Amniotic epithelial cell (primary cell): ENCODE data around the gene CAMK4.
"Not testable (repeated sequence)": the region's sequence is repeated elsewhere in the genome, so short reads cannot be mapped to it uniquely, and the experiment has no call there.

Source experiments
- DNase-seq: peaks from one replicate; pipeline ENCODE4 v3.0.0-alpha.2; 2010; ENCODE audit warnings: low read depth

The CAMK4 gene

DNA sequence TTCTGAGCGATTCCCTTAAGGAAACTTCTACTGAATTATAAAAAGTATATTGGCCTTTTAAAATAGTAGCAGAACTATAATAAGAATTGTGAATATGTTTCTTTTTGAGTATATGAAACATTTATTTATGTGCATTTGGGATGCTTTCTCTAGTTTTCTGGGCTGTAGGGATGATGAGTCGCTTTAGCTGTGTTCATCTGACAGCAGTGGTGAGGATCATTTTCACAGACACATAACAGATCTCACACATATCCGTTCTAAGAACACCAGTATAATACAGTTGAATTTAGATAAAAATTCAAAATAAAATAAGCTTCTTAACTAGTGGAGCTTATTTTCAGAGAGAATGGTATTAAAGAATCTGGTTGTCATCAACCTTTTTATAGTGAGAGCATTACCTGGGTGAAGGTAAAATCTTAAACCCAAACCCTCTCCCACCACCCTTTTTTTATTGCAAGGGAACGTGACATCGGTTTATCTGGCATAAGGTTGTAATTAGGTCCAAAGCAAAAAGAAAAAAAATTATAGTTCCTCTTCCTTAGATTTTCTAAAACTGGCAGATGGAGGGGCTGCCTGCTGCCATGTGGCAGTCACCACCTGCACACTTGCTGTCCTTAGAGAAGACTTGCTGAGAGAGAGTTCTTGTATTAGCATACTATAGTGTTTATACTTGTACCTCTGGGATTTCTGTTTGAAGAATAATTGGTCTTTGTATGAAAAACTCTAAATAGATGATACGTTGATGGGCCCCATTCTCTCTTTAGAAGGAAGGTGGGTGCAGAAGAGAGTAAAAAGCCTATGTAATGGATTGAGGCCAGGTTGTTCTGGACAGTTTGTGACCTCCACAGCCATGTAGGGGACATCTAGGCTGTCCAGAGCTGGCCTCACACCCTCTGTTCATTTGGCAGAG lies 86.8 kb downstream of the CAMK4 start:
- no peak for DNase-seq

DNA sequence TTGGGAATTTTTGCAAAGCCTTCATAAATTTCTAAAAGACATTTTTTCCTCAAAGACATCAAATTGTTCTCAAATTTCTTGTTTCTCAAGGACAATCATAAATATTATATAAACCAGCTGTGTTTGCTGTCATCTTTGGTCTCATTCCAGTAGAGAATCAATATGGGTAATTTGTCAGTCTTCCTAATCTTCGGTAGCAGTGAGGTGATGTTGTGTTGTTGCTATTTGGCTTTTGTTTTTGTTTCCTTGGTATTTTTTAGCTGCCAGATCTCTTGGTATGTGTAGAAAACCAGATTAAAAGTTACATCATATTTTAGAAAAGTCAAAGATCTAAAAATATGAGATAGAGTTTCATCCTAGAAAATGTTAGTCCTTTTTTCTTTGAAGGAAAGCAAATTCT lies 87.5 kb downstream of the CAMK4 start:
- no peak for DNase-seq

DNA sequence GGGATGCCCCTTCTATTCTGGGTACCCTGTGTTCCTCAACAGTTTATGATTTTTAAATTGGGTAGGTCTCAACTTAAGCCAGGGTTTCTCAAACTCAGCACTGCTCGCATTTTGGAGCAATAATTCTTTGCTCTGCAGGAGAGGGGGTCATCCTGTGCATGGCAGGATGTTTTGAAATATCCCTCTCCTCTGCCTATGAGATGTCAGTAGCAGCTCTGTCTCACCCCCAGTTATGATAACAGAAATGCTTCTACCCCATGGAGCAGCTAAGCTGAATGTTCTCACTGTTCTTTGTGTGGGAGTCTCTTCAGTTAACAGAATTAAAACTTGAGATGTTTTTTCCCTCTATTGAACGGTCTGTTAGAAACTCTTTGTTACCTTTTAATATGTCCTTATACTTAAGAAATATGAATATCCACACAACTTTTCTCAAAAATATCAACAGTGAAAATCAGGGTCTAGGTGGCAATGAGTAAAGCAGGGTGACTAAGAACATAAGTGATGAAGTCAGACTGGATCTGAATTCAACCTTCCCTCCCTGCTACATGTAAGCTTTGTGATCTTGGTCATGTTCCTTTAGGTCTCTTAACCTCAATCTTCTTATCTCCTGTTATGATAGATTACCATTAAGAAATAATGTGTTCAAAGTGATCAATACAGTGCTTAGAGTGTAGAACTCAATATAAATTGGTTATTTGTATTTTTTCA lies 89.0 kb downstream of the CAMK4 start:
- DNase-seq = peak; percentile 31

DNA sequence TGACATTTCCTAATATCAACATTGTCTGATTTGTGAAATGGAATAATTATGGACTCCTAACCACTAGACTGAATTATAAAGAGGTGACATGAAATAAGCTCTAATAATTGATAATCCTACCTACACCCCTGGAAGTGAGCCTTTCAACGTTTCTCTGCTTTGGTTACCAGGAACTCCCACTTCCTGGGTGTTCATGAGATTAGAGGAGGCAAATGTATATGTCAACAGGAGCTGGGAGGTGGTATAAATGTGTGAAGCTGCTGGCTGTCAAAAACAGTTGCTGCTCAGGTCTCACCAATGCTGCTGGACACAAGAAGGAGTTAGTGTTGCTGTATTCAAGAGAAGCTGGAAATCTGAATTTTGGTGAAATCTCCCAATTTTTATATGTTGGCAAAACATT lies 96.8 kb downstream of the CAMK4 start:
- DNase-seq = no peak

DNA sequence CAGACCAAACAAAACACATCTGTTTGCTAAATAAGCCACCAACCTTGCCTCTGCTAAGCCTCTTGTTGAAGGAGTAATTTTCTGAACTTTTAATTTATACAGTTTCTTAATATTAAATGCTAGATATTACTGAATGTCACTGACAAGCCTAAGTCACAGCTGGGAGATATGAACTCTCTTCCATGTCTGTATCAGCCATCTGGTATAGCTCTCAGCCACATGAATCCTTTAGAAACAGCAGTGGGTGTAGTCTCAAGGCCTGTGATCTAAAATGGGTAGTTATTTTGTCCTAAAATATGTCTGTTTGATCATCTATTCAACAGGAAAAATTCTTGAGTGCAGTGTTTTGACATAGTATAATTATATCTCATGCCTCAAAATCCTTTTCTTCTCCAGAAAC lies 97.2 kb downstream of the CAMK4 start:
- DNase-seq = no peak

DNA sequence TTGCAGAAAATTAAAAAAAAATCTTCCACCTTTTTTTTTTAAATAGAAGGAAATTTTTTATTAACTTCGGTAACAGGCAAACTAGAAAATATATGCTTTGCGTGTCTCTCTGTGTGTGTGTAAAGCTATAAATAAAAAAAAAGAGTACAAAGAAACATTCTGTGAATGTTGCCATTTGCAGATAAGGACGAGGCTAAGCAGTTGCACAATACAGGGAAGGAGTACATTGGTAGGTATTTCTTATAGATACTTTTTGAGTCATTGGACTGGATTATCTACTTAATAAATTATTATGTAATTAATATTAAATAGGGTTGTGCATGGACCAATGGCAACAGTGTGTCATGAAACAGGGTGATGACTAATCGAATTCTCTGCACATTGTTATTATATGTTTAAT lies 102.4 kb downstream of the CAMK4 start:
- peak; percentile 63 for DNase-seq

DNA sequence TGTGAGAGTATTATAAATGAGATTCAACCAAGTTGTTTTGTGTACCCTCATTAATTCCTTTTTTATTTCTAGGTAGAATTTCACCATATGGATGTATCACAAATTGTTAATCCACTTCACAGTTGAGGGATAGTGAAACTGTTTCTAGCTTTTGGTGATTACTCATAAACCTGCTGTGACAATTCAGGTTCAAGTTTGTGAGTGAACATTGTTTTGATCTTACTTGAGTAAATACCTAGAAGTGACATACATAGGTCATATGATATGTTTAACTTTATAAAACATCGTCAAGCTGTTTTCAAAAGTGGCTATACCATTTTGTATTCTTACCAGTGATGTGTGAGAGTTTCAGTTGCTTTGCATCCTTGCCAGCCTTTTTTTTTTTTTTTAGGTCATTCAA lies 112.9 kb downstream of the CAMK4 start:
- DNase-seq = no peak

DNA sequence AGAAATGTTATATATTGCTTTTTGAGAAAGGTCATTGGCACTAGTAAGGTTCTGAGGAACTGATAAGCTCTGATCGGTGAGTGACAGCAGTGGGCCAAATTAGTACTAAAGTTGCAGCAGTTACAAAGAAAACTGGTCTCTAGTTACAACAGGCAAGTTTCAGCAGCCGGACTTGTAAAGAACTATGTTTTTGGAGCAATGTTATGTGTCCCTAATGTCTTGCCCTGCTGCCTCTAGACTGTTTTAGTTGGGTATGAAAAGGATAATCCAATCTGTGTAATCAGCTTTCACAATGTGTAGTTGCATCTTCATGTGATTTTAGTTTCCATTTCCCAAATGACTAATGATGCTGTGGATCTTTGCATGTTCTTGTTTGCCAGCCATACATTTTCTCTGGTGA lies 113.5 kb downstream of the CAMK4 start:
- no peak for DNase-seq

DNA sequence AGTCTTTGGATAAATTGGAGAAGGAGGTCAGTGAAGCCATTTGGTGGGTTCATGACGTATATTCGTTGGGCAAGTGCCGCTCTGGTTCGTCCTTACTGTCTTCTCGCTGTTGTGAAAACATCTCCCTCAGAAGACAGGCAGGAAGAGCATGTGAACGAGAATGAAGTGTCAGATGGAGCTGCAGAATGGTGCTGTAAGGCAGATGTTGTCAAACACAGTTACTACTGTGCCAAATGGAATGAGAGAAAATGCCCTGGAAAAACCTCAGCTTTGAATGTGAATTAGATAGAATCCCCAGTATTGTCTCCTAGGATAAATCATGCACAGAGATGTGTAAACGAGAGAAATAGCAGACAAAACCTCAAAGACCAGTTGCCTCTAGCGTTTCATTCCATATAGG lies 121.5 kb downstream of the CAMK4 start:
- peak; percentile 27 for DNase-seq

DNA sequence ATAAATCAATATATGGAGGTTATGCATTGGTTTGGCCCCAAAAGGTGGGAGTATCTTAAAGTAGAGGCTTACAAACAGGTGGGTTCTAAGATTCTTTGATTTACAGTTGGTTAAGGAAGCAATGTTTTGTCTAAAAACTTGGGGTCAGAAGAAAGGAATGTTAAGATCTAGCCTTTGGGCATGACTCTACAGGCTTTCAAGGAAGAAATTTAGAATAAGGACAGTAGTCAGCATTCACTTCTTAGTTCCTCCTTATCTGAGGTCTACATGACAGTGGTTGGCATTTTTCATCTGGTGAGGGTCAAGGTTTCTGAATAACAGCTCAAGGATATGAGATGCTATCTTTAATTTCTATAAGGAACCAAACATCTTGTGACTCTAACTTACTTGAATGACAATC lies 122.8 kb downstream of the CAMK4 start:
- DNase-seq = no peak

DNA sequence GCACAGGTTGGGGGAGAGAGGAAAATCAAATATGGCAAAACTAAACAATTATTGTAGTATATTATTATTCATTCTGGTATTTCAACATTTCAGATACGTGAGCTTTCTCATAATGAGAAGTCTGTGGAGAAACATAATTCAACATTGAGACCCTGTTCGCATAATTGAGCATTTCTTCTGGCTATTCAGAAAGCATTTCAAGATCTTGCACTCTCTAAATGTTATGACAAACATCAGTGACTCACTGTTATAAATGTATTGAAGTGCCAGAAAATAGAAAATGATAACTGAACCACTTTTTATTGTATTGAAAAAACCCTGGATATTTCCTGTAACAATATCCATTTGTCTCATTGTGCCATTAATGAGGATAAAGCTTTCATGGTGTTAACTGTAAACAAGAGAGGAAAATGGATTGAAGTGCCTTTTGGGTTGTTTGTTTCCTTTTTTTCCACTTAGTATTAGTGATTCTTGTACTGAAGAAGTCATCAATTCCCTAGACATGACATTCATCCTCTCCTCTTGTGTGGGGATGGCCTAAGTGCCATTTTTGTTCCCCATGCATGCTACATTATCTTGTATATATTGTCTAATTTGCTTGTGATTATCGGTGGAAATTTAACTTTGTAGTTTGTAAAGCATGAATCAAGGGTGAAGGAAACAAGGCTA lies 124.6 kb downstream of the CAMK4 start:
- no peak for DNase-seq

DNA sequence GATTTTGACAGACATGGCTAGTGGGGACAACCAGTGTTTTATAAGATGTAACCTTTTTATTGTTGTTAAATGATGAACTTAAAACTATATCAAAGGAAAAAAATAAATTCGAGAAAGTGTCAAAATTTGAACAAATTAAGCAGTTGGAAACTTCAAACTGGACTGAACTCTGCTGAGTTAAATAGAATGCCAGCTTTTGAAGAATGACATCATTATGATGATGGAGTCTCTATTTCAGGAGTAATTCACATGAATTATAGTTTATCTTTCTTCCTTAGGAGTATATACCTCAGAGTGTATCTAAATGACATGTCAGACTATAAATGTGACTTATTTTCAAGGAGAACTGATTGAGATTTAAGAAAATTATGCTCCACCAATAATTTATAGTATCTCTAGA lies 125.2 kb downstream of the CAMK4 start:
- DNase-seq = no peak

DNA sequence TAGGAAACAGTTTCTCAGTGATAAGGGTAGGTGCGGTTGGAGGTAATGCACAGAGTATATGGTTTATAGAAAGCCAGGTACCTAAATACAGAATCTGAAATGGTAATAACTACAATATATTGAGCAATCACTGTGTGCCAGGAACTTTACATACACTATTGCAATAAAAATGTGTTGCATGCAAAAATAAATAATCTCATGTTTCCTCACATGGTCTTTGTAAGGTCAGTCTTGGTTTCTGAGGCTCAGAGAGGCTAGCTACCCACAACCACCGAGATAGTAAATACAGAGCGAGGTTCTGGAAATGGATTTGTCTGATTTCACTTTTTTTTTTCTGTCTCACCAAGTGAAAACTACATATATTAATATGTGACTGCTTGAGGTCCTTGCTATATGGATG lies 128.9 kb downstream of the CAMK4 start:
- peak; percentile 31 for DNase-seq

DNA sequence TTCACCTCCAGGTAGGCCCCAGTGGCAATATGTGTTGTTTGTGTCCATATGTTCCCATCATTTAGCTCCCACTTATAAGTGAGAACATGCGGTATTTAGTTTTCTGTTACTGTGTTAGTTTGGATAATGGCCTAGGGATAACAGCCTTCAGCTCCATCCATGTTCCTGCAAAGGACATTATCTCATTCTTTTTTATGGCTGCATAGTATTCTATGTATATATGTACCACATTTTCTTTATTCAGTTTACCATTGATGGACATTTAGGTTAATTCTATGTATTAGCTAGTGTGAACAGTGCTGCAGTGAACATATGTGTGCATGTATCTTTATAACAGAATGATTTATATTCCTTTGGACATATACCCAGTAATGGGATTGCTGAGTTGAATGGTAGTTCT lies 134.5 kb downstream of the CAMK4 start:
- not testable (repeated sequence) for DNase-seq

DNA sequence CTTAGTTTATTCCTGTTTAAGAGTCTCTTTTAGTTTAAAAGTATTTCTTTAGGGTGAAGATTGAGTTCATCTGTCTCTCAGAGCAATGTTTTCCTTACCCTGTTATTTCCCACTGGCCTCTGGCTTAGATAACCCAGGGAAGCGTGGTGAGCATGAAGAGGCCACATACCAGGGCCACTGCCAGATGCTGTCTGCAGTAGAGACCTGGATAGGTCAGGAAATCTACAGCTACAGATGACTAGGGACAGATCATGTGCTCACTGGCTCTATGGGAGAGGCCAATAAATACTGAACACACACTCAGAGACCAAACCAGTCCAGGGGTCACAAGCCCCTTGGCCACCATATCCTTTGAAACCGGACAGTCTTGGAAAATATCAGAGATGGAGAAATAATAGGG lies 136.0 kb downstream of the CAMK4 start:
- no peak for DNase-seq

DNA sequence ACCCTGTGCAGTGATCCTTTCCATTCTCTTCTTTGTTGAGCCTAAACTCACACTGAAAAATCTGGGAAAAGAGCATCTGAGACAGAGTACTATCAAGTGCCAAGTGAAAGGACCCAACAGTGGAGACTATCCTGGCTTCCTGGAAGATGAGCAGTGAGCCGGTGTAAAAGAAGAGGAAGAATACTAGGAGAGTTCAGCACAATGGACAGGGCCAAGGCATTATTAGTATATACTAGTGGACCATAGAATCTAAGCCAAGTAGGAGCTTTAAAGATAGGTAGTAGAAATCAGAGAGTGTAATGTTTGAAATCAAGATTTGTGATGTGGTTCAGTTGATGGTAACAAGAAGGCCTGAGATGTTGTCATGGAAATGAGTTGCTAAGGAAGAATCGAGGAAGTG lies 140.8 kb downstream of the CAMK4 start:
- peak; percentile 40 for DNase-seq

DNA sequence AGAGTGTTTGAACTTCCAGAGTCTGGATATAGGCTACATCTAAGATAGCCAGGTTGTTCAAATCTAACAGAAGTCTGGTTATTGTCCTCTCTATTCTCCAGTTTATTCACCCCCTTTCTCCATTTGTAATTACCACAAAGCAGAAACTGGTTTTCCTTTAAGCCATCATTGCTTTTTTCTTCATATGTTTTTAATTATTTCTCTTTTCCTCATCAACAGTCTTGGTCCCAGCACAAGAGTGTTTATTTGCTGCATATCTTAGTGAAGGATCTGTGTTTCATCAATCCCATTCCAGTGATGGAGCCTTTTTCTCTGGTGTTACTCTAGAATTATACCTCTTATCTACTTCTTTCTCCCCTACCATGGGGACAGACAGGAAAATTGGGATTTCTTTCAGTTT lies 142.2 kb downstream of the CAMK4 start:
- no peak for DNase-seq

DNA sequence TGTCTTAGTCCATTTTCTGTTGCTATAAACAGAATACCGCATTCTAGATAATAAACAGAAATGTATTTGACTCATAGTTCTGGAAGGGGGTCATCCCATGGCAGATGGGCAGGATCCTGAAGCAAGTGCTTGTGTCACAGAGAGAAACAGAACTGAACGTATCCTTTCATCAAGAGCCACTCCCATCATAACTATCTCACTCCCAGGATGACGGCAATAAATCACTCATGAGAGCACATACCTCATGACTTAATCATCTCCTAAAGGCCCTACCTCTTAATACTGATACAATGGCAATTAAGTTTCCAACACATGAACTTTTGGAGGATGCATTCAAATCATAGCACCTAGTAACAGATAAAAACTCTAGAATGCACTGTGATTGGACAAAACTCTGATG lies 142.9 kb downstream of the CAMK4 start:
- peak; percentile 52 for DNase-seq

DNA sequence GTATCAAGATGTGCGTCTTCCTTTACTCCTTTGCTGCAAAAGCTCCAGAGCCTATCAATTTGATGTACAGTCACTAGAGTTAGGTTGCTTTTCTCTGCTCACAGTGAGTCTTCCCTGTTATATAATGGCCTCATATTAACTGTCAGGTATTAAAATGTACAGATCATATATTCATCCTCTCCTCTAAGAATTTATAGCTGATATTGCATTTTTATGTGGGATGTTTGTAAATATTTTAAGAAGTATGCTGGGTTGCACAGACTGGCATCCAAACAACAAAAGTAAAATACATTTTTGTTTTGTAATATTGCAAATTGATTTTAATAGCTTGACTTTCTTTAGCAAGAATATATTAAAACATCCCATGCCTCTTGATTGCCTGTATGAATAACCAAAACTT lies 148.6 kb downstream of the CAMK4 start:
- DNase-seq = no peak

DNA sequence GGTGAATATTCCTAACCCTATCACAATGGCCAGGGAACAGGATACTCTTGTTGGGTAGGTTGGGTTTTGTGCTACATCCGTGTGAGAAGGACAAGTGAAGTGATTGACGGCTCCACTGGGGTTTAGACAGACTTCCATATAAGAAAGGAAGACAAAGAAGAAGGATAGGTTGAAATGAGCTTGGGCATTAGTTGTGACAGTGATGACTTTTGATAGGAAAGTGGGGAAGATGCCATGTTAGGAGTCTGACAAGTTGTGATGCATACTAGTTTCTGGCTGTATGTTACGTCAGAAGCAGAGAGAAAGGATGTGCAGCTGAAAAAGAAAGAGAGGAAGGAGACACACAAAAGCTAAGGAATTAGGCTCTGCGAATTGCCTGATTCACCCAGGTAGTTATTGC lies 150.2 kb downstream of the CAMK4 start:
- no peak for DNase-seq

DNA sequence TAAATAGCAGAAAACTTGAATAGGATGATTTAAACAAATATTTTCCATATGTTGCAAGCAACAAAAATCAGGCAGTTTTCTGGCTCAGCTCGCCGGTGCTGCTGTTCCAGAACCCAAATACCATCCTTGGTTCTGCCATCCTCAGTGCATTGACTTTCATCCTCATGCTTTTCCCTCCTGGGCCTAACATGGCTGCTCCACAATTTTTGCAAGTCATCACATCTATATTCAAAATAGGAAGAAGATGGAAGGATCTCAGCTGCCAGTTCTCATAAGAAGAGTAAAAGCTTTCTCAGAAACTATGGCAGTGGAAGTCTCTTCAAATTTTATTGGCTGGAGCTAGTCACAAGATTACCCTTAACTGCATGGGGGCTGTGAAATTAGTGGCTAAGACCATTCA lies 151.5 kb downstream of the CAMK4 start:
- DNase-seq = no peak

DNA sequence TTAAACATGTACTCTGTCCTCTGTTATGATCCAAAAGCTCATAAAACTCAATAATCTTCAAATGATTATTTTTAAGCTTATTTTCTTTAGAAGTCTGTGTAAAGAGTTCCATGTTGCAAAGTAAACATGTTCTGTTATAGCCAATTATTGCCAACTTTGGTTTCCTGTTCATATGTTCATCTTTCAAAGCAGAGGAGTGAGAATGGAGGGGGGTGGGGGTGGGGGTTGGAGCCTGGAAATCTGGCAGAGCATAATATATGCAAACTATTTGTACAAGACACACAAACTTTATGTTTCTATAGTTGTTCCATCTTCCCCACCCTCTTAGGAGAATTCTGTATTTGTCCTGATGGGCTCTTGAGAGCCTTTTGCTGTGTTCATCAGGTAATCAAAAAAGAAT lies 153.1 kb downstream of the CAMK4 start:
- no peak for DNase-seq

DNA sequence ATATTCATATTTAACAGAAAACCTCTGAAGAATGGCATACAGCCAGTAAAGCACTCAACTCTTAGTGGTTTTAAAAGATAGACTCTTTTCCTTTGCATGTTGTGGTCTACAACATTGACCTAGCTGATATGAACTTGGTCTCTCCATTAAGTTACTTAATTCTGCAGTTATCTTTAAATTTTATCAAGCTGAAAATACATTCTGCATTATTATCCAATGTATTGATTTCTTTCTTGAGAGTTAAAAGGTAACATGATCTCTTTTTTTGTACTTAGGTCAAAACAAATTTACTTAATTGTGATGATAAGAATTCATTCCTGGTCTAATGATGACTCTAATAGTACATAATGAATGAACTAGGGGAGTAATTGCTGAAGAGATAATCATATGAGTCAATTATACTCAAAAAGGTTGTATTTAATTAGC lies 155.2 kb downstream of the CAMK4 start:
- DNase-seq = peak; percentile 35
